GM12874 (cell line): ENCODE data around the gene PRKG2.

Source experiments
- CTCF ChIP-seq: IDR thresholded peaks from 2 replicates; pipeline ENCODE4 v1.5.1; 2011; ENCODE audit warnings: low read depth, mild to moderate bottlenecking, control low read depth, low read length, moderate library complexity; ENCODE audit not compliant: insufficient read depth

PRKG2 gene

DNA sequence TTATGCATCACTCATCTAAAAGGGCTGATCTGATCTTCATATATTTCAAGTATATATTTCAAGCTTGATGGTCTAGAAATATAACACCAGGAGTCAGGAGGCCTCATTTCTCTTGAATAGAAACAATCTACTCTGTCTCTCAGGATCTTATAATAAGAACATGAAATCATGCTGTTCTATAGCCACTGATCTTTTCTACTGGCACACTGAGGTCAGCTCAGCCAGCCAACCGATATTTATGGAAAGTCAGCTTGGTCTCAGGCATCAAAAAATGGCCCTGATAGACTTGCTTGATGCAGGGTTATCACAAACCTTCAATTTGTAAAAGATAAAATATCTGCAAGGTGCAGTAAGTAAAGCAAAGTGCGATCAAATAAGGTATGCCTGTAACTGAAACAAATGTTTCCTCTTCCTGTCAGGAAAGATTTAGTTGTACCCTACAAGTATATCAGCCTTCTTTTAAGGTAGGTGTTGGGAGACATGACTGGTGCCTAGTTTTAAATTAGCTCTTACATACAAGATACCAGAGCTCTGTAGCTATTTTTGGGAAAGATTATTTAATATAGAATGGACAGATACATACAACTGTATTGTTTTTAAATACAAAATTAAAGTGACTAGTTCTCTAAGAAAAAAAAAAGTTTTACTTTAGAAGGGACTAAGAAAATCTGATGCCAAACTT, 121.2 kb downstream of the PRKG2 start:
- TF ChIP-seq CTCF = no peak

GRCh38 chr4:81085979-81086378, 129.0 kb downstream of the PRKG2 start:
- TF ChIP-seq CTCF = no peak

GRCh38 chr4:81085291-81085690, 129.7 kb downstream of the PRKG2 start:
- TF ChIP-seq CTCF = no peak

GRCh38 chr4:81084634-81085033, 130.4 kb downstream of the PRKG2 start:
- TF ChIP-seq CTCF = no peak

- TF ChIP-seq CTCF = no peak
Observed at GRCh38 chr4:81084029-81084428, 131.0 kb downstream of the PRKG2 start.

- TF ChIP-seq CTCF = no peak
Observed at GRCh38 chr4:81081156-81081555, 133.9 kb downstream of the PRKG2 start.

GRCh38 chr4:81071013-81071412, 144.0 kb downstream of the PRKG2 start:
- TF ChIP-seq CTCF = no peak
